ENCODE data around the gene MAPK8.
A peak's percentile ranks its signal among the peaks of the same experiment; 100 is the strongest.

MAPK8 gene

GRCh38 chr10:48357631-48358030, 51.2 kb downstream of the MAPK8 start:
- no peak for TF ChIP-seq CTCF (IDR thresholded peaks at IDR 0.05; ENCODE audit: low read depth, low read length)
- no peak overlapping the region for H3K4me3 ChIP-seq (ENCODE audit: low read depth, low read length)

GRCh38 chr10:48358162-48358561, 51.7 kb downstream of the MAPK8 start:
- no peak for TF ChIP-seq CTCF (IDR thresholded peaks at IDR 0.05; ENCODE audit: low read depth, low read length)
- H3K4me3 ChIP-seq (ENCODE audit: low read depth, low read length), result no peak overlapping the region

GRCh38 chr10:48358838-48359237, 52.4 kb downstream of the MAPK8 start:
- H3K4me3 ChIP-seq (ENCODE audit: low read depth, low read length), result no peak overlapping the region
- no peak for TF ChIP-seq CTCF (IDR thresholded peaks at IDR 0.05; ENCODE audit: low read depth, low read length)

GRCh38 chr10:48361176-48361575, 54.7 kb downstream of the MAPK8 start:
- no peak overlapping the region for H3K4me3 ChIP-seq (ENCODE audit: low read depth, low read length)
- TF ChIP-seq CTCF (IDR thresholded peaks at IDR 0.05; ENCODE audit: low read depth, low read length), result no peak

- no peak overlapping the region for H3K4me3 ChIP-seq (ENCODE audit: low read depth, low read length)
- TF ChIP-seq CTCF (IDR thresholded peaks at IDR 0.05; ENCODE audit: low read depth, low read length), result peak; percentile 56
Measured at GRCh38 chr10:48363617-48364355, 57.3 kb downstream of the MAPK8 start.

GRCh38 chr10:48364659-48365405, 58.4 kb downstream of the MAPK8 start:
- no peak for TF ChIP-seq CTCF (IDR thresholded peaks at IDR 0.05; ENCODE audit: low read depth, low read length)
- no peak overlapping the region for H3K4me3 ChIP-seq (ENCODE audit: low read depth, low read length)

- TF ChIP-seq CTCF (IDR thresholded peaks at IDR 0.05; ENCODE audit: low read depth, low read length), result no peak
- H3K4me3 ChIP-seq (ENCODE audit: low read depth, low read length), result no peak overlapping the region
Measured at GRCh38 chr10:48365668-48366067, 59.2 kb downstream of the MAPK8 start.
